Heart left ventricle (tissue), 13 donors: Measurements from ENCODE around the gene MAP3K5.

ENCODE experiments used
- POLR2A ChIP-seq, 2 donors: fragments of 450-650 bp; IDR thresholded peaks; one replicate each; pipeline ENCODE4 v1.6.1; 2017; ENCODE audit warnings: antibody characterized with exemption in 2 of 2, mild to moderate bottlenecking in 2 of 2, moderate library complexity in 2 of 2
- TF ChIP-seq, protein P1 (sequence below), 12 donors: fragments of 200-600 bp; sonication (generic) in 4 of 12; IDR thresholded peaks; one replicate each; pipeline versions ENCODE4 v1.5.0 to v1.8.0; 2018 to 2022; ENCODE audit warnings: antibody characterized with exemption in 12 of 12, mild to moderate bottlenecking in 5 of 12
- donor health status: ischemic (EF 13 %, LVEDD 7.1; RV severe dilation, severe dysfunction).
- donor health status: DM: no; HTN: yes; CAD: no.
- donor health status: DM: no; HTN: no; CAD: no.
- donor health status: ischemic (EF 25% LVEDD 6.9; RV normal size, moderate dysfunction).
- donor health status: ischemic (EF 25% LVEDD 5.7; RV mildly dilated, moderate dysfunction).
- donor health status: ischemic (EF 35%, LVEDD 5.7; RV mildly dilated, moderate dysfunction).
- donor health status: nonischemic (EF 11% LVEDD 7.7; RV severe dilation, severe dysfunction).
- donor health status: DM: yes; HTN: yes; CAD: no.
- donor health status: PGD.
- donor health status: ischemic (EF 29% LVEDD 5.4; RV normal size, mild dysfunction).
- donor health status: nonischemic (EF 23%, LVEDD 6.1; RV moderate dilation, normal function).

DNA sequence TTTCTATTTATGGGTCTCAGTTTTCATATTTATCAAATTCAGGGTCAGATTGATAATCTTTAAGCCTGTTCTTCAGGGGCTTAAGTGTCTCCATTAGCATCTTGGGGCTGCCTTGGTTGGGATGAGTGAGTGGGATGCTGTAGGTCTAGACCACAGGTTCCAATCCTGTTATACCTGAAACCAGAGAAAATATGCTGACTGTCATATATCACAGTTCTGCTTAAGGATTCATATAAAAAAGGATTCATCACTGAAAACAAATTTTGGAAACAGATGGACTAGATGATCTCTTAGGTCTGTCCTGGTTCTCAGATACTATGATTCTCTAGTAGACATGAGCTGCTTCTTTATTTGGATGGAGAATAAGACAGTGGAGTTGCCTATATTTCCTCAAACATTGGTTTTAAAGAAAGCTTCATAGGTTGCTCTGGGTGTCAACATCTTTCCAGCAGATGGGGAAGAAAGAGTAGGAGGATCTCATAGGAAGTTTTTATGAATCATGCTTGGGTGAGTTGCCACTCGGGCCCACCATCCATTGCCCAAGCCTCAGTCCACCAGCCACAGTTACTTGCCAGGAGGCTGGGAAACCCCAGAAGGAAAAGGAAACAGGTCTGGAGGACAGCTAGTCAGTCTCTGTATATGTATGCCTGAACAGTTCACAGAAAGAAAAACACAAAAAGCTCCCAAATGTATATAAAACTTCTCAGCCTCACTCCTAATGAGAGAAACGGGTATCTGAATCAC, 199.2 kb downstream of the MAP3K5 start:
- TF ChIP-seq, protein P1, sequence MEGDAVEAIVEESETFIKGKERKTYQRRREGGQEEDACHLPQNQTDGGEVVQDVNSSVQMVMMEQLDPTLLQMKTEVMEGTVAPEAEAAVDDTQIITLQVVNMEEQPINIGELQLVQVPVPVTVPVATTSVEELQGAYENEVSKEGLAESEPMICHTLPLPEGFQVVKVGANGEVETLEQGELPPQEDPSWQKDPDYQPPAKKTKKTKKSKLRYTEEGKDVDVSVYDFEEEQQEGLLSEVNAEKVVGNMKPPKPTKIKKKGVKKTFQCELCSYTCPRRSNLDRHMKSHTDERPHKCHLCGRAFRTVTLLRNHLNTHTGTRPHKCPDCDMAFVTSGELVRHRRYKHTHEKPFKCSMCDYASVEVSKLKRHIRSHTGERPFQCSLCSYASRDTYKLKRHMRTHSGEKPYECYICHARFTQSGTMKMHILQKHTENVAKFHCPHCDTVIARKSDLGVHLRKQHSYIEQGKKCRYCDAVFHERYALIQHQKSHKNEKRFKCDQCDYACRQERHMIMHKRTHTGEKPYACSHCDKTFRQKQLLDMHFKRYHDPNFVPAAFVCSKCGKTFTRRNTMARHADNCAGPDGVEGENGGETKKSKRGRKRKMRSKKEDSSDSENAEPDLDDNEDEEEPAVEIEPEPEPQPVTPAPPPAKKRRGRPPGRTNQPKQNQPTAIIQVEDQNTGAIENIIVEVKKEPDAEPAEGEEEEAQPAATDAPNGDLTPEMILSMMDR (IDR thresholded peaks at IDR 0.05), result no peak
- no peak for TF ChIP-seq POLR2A (IDR thresholded peaks at IDR 0.05)
